GM18858 (cell line): ENCODE measurements around the gene HS6ST1.

Experiments
- ATAC-seq: cut with Tn5 transposase; IDR thresholded peaks from one replicate; pipeline ENCODE4 v1.9.1; 2021; ENCODE audit not compliant: unreplicated experiment

Gene HS6ST1

DNA sequence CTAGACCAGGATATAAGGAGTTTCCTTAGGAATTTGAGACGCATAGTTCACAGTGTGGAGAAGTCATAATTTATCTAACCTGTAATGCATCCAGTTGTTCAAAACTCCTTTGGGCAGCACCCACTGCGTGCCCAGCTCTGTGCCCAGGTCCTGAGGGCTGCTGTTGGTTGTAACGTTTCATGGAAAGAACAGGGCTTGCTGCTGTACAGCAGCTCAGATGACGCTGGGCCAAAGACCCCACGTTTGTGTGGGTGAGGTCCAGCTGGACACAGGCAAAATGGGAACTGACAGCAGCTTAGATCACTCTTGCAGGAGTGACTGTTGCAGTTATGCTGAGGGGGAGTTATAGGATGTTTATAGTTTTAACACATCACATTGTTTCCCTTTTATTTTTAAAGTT lies 30.0 kb upstream of the HS6ST1 start:
- ATAC-seq, result no peak

DNA sequence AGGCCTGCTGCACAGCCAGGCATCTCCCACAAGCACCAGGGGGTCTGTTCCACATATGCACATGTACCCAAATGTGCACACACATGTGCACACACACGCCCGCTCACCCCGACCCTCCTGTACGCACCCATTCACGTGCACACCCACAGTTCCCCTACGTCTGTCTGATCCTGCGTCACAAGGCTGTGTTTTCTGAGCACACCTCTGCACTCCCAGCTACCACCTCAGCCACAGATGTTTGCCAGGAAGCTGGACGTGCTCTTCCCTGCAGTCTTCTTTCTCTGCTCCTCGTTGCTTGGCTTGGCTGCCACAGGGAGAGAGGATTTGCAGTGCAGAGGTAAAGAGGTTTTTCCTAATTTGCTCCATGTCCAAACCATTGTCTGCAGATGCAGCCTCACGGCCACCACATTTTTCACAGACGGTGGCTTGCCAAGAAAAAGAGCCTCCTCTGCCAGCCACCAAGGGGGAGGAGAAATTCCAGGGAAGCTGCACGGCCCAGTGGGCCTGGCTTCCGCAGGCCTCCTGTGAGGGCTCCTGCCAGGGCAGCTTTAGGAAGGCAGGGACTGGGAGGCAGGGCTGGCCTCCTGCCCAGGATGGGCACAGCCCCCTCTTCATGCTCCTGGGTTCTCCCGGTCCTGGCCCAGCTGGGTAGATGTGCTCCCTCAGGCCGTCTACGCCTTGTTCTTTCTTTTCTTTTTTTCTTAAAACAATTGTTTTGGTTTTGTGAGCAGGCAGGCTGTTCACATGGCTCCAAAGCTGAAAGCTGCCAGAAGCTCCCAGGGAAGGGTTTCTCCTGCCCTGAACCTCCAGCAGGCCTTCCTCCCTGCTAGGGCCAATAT lies 29.3 kb upstream of the HS6ST1 start:
- no peak for ATAC-seq

DNA sequence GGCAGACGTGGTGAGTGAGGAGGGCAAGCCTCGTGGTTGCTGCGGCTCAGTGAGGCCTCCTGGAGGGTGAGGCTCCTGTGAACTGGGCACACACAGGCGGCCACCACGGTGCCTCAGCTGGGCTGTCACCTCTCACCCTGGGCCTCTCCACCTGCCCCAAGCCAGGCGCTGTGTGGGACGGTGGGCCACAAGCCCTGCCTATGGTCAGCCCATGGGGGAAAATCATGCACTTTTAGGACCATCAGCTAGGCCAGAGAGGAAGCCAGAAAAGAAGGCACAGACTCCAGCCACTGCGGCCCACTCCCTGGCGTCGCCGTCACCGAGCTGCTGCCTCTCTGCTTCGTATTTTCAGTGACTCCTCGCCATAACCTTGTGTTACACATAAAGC lies 28.5 kb upstream of the HS6ST1 start:
- ATAC-seq, result no peak

GRCh38 chr2:128346291-128347170 lies 27.9 kb upstream of the HS6ST1 start:
- no peak for ATAC-seq

DNA sequence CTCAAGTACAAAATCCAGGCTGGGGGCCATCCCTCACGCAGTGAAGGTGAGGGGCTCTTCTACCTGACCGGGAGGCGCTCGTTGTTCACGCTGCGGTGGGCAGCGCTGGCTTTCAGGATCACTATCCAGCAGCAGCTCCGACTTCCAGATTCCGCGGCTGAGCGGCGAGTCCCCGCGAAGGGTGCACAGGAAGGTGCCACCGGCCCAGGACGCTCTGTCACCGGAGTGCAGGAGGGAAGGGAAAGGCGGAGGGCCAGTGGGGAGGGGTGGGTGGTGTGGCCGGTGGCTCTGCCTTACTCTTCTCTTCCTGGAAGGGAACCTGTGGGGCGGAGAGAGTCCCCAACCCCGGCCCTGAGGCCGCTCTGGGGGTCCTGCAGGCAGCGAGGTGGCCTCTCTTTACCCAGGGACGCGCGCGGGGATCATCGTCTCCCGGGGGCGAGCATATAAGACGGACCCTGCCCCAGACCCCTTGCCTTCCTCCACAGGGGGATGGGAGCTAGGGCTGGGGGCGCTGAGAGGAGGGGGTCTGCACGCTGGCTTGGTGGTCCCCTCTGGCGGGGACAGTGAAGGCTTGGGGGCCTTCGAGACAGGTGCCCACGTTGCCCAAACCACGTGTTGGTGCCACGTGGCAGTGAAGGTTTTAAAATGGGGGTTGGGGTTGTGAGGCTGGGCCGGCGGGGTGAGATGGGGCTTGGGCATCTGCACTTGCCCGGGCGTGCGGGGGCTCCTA lies 26.9 kb upstream of the HS6ST1 start:
- ATAC-seq, result no peak

GRCh38 chr2:128344101-128344500 lies 25.4 kb upstream of the HS6ST1 start:
- ATAC-seq, result no peak

GRCh38 chr2:128343459-128343858 lies 24.8 kb upstream of the HS6ST1 start:
- ATAC-seq, result no peak

DNA sequence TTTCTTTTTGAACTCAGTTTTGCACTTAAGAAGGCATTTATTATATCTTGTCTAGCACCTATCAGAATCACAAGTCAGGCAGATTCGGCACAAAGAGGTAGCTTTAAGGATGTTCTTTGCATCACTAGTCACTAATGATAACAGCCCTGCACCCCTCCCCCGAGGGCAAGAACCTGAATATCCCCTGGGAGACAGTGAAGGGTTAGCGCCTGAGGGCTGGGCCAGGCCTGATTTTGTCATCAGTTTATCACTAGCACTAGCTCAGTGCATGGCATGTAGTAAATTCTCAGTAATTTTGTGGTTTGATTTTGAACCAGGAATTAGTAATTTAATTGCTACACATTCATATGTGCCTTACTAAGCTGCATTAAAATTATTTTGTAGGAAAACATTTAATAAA lies 23.9 kb upstream of the HS6ST1 start:
- no peak for ATAC-seq

DNA sequence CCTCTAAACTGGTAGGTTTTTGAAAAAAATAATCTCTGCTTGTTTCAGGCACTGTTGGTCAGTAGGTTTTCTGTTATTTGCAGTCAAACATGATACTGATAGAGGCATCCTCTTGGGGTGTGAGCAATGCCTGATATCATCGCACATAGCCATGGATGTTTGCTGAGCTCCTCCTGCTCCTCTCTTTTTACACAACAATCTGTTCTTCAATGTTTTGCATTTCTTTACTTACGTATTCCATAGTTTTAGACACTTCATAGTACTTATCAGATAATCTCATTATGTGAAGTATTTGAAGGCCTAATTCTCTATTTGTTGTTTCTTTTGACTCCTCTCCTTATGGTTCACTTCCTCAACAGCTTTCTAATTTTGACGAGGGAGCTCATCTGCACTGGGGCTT lies 23.0 kb upstream of the HS6ST1 start:
- ATAC-seq, result no peak

DNA sequence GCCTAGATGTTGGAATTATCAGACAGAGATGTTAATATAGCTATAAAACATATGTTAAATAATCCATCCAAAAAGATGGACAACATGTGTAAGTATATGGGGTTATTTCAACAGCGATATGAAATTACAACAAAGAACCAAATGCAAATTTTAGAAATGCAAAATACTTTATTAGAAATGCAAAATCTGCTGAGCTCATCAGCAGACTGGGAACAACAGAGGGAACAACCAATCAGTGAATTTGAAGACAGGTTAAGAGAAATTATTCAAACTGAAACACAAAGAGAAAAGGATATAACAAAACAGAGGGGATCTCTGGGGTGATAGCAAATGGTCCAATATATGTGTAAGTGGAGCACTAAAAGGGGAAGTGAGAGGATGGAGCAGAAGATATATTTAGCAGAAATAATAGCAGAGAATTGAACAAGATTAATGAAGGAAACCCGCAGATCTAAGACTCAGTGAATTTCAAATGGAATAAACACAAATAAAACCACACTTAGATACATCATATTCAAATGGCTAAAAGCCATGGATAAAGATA lies 13.5 kb upstream of the HS6ST1 start:
- no peak for ATAC-seq

GRCh38 chr2:128330583-128330982 lies 11.9 kb upstream of the HS6ST1 start:
- ATAC-seq, result no peak

- no peak for ATAC-seq
Observed at GRCh38 chr2:128329607-128330006, 10.9 kb upstream of the HS6ST1 start.

- ATAC-seq, result no peak
Observed at GRCh38 chr2:128327180-128327964, 8.7 kb upstream of the HS6ST1 start.

DNA sequence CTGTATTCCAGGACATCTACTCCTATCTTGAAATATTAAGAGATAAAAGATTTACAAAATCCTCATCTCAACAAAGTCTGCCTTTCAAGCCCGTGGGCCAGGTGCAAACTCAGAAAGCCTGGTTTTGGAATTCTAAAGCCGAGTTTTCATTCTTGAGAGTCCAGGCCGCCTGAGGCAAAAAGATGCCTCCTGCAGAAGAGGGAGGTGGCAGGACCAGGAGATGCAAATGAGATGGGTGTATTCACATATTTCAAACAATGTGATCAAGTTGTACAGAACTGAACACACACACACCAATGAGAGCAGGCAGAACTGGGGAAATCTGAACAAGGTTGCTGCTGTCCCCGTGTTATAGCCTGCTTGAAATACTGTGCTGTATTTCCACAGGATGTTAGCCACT lies 7.7 kb upstream of the HS6ST1 start:
- ATAC-seq, result no peak

DNA sequence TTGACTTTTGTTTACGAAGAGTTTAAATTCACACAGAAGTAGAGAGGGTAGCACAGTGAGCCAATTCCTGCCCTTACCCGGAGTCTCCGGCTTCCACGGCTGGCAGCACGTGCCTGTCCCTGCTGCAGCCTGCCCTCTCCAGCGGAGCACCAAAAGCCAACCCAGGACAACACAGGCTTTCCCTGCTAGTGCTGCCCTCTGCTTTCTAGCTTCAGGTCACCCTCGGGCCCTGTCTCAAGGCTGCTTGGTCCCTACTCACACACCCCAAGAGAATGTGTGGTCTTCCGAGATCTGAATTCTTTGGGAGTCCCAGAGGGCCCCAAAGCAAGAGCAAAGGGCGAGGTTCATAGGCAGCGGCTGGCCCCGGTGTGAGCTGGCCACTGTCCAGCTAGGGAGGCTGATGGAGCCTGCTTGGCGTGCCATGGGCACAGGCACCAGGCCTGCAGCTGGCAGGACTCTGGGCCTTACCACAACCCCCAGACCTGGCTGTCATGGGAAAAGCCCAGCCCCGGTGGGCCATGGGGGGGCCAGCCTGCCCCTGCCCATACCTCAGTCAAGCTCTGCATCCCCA lies 7.0 kb upstream of the HS6ST1 start:
- ATAC-seq, result no peak

DNA sequence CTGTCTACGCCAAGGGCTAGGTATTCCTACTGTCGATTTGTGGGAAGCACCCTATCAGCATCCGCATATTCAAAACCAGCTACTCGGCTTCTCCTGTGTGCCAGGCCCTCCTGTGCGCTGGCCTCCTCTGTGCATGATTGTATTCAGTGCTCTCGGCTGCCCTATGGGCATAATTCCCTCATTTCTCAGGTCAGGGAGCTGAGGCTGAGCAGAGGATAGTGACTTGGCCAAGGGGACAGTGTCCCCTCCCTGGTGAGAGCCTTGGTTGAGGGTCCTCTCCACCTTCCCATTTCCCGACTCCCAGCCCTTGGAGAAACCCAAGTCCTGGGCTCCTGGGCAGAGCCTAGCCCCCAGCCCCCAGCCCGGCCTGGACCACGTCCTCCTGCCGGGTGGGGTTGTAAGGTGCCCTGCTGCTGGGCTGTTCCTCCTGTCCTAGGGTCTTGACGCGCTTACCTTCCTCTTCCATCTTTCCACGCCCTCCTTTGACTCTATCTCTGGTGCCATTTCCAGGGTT lies 6.3 kb upstream of the HS6ST1 start:
- ATAC-seq, result no peak

DNA sequence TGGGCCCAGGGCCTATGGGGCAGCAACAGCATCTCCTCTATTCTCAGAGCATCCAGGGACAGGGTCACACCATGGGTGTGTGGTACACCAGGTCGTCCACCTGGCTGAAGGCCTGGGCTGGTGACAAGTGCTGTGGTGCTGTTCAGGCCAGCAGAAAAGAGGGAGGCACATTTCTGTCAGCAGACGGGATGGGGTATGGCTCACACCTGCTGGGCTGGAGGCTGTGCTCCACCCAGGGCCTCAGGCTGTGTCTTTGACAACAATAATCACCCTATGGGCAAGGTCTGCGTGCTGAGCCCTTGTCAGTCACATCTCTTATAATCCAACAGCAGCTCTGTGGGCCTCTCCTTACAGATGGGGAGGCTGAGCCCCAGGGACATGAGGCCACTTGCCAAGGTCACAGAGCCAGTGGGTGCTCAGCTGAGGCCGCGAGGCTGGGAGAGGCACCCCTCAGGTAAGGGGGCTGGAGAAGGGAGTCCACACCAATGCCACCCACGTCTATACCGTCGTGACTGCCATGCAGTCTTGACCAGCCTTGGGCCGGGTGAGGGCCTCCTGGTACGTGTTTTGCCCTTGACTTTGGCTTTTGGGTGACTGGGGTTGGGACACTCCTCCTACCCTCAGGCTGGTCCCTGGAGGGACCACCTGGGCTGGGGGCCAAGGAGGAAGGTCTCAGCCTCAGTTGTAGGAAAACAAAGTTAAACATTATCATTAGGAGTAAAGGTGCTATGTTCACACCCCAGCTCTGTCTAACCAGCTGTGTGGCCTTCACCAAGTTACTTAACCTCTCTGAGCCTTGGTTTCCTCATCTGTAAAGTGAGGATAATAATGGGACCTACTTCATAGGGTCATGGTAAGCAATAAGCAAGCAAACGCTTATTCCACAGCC lies 5.6 kb upstream of the HS6ST1 start:
- ATAC-seq, result no peak

- ATAC-seq, result no peak
Observed at GRCh38 chr2:128323555-128323931, 4.9 kb upstream of the HS6ST1 start.
